Loucy (cell line): ENCODE measurements around the gene FAM124A.

ENCODE experiments used
- H2AFZ ChIP-seq: fragments of 200-600 bp; sonication (generic); 2 replicates; pipeline ENCODE4 v1.6.0; 2016; ENCODE audit warnings: antibody characterized with exemption, mild to moderate bottlenecking, low read length, moderate library complexity
- H3F3A ChIP-seq: fragments of 200-600 bp; 2 replicates; pipeline ENCODE4 v1.6.0; 2016; ENCODE audit warnings: antibody characterized with exemption, low read depth, mild to moderate bottlenecking
- H3K27me3 ChIP-seq: fragments of 200-600 bp; sonication (generic); 2 replicates; pipeline ENCODE4 v1.6.1; 2014; ENCODE audit warnings: low read length, mild to moderate bottlenecking; ENCODE audit not compliant: insufficient read depth, poor library complexity, severe bottlenecking
- H3K36me3 ChIP-seq: fragments of 200-600 bp; sonication (generic); 2 replicates; pipeline ENCODE4 v1.6.1; 2016; ENCODE audit warnings: low read length; ENCODE audit not compliant: insufficient read depth
- H3K4me1 ChIP-seq: fragments of 200-600 bp; sonication (generic); 2 replicates; pipeline ENCODE4 v1.5.1; 2014; ENCODE audit warnings: low read length, mild to moderate bottlenecking; ENCODE audit not compliant: insufficient read depth, poor library complexity, severe bottlenecking
- H3K4me2 ChIP-seq: fragments of 200-600 bp; sonication (generic); 2 replicates; pipeline ENCODE4 v1.6.0; 2014; ENCODE audit warnings: antibody characterized with exemption, low read length, low read depth, mild to moderate bottlenecking; ENCODE audit not compliant: poor library complexity, severe bottlenecking
- H3K4me3 ChIP-seq: fragments of 200-600 bp; sonication (generic); 2 replicates; pipeline ENCODE4 v1.5.1; 2014; ENCODE audit warnings: low read length, mild to moderate bottlenecking, mixed read lengths; ENCODE audit not compliant: poor library complexity, severe bottlenecking
- H3K79me2 ChIP-seq: fragments of 200-600 bp; sonication (generic); 2 replicates; pipeline ENCODE4 v1.6.1; 2014; ENCODE audit warnings: low read length; ENCODE audit not compliant: insufficient read depth
- H3K9ac ChIP-seq: fragments of 200-600 bp; sonication (generic); 2 replicates; pipeline ENCODE4 v1.6.0; 2014; ENCODE audit warnings: mild to moderate bottlenecking, low read depth, low read length, moderate library complexity; ENCODE audit not compliant: poor library complexity, severe bottlenecking
- H3K9me2 ChIP-seq: fragments of 200-600 bp; sonication (generic); replicated peaks from 2 replicates; pipeline ENCODE4 v1.6.1; 2016; ENCODE audit warnings: low read depth, low read length, mixed read lengths
- H3K9me3 ChIP-seq: fragments of 200-600 bp; sonication (generic); 2 replicates; pipeline ENCODE4 v1.6.1; 2014; ENCODE audit warnings: mild to moderate bottlenecking, antibody characterized with exemption, low read length, low read depth; ENCODE audit not compliant: insufficient read depth
- H4K20me1 ChIP-seq: fragments of 200-600 bp; sonication (generic); 2 replicates; pipeline ENCODE4 v1.6.0; 2014; ENCODE audit warnings: antibody characterized with exemption, low read length, mild to moderate bottlenecking; ENCODE audit not compliant: insufficient read depth, poor library complexity, severe bottlenecking
- EZH2phosphoT487 ChIP-seq: fragments of 200-600 bp; IDR thresholded peaks from 2 replicates; pipeline ENCODE4 v1.6.1; 2018; ENCODE audit warnings: antibody characterized with exemption, mild to moderate bottlenecking, moderate library complexity, borderline replicate concordance
- TF ChIP-seq, protein P1 (sequence below): fragments of 200-600 bp; sonication (generic); conservative IDR thresholded peaks from 2 replicates; pipeline ENCODE4 v1.5.1; 2014; ENCODE audit warnings: mild to moderate bottlenecking, antibody characterized with exemption, low read length

FAM124A gene

DNA sequence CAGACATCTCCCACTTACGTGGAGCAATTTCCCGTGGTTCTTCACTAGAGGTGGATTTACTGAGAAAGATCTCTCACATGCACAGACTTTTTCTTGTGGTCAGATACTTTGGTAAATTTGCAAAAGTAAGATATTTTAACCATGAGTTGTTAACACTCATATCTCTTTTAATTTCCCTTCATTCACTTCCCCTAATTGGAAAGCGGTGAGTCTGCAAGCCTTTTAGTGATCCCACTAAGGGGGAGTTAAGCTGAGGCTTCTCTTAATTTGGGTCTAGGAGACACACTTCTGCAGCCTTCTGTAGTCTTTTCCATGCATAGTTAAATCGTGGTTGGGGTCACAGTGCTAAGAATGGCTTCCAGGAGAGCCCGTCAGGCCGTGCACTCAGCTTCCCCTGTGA, 86.6 kb downstream of the FAM124A start:
- Histone ChIP-seq H3K79me2 (no peaks in the 10 kb centered on the region), H3K9ac (no peak overlapping the region), H3K9me3 (no peaks in the 10 kb centered on the region), H3K9me2 (no peaks in the 10 kb centered on the region), H3K36me3 (no peaks in the 10 kb centered on the region), H3F3A (no peaks in the 10 kb centered on the region), H3K27me3 (peaks cover 4% of the 10 kb centered on the region), H3K4me3 (no peak overlapping the region), H4K20me1 (no peaks in the 10 kb centered on the region), H3K4me2 (no peak overlapping the region), H2AFZ (no peak overlapping the region), H3K4me1 (no peaks in the 10 kb centered on the region)
- TF ChIP-seq, protein P1, sequence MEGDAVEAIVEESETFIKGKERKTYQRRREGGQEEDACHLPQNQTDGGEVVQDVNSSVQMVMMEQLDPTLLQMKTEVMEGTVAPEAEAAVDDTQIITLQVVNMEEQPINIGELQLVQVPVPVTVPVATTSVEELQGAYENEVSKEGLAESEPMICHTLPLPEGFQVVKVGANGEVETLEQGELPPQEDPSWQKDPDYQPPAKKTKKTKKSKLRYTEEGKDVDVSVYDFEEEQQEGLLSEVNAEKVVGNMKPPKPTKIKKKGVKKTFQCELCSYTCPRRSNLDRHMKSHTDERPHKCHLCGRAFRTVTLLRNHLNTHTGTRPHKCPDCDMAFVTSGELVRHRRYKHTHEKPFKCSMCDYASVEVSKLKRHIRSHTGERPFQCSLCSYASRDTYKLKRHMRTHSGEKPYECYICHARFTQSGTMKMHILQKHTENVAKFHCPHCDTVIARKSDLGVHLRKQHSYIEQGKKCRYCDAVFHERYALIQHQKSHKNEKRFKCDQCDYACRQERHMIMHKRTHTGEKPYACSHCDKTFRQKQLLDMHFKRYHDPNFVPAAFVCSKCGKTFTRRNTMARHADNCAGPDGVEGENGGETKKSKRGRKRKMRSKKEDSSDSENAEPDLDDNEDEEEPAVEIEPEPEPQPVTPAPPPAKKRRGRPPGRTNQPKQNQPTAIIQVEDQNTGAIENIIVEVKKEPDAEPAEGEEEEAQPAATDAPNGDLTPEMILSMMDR, result no peak
- TF ChIP-seq EZH2phosphoT487, result no peak

DNA sequence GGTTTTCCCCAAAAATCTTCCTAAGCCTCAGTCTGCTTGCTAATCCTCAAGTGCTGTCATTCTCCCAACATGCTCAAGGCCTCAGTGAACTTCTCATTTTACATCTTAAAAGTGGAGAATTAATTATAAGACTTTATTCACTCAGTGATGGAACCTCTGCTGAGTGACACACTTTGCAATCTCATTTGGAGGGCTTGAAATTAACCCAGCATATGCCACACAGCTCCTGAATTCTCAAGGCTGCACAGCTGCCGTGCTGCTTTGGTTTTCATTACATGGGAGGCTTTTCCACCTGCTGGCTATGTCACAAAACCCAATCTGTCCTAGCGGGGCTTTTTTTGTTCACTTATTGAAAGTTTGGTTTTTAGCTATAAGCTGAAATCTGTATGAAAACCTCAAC, 89.0 kb downstream of the FAM124A start:
- H3K27me3 ChIP-seq, result peaks cover 4% of the 10 kb centered on the region
- H3K4me3 ChIP-seq, result no peak overlapping the region
- H3K9ac ChIP-seq, result no peak overlapping the region
- H3K4me2 ChIP-seq, result no peak overlapping the region
- H3K9me2 ChIP-seq, result no peaks in the 10 kb centered on the region
- H4K20me1 ChIP-seq, result no peaks in the 10 kb centered on the region
- no peaks in the 10 kb centered on the region for H3K36me3 ChIP-seq
- H2AFZ ChIP-seq, result no peak overlapping the region
- H3K79me2 ChIP-seq, result no peaks in the 10 kb centered on the region
- no peaks in the 10 kb centered on the region for H3K4me1 ChIP-seq
- H3K9me3 ChIP-seq, result no peaks in the 10 kb centered on the region
- TF ChIP-seq EZH2phosphoT487, result no peak
- TF ChIP-seq, protein P1, result no peak
- H3F3A ChIP-seq, result no peaks in the 10 kb centered on the region

DNA sequence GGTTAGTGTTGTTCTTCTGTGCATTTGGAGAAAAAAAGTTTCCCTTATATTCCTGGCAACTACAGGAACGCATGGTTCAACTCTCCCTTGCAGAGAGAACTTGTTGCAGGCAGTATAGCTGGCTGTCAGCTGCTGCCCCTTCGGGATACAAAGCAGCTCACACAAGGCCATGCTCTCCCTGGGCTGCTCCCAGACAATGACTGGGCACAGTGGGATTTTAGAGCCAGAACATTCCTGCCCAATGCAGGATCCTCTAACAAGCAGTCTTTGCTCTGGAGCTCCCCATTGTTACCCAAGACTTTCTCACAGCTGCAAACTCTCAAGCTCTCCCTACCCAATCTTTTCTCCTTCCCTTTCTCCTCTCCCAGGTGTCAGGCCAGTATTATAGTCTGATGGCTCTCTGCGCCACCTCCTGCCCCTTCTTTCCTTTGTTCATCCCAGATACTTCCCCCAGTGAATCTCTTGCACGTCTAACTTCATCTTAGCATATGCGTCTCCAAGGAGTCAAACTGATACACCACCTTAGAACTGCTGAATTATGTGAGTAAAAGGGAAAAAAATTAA, 89.8 kb downstream of the FAM124A start:
- Histone ChIP-seq H4K20me1 (no peaks in the 10 kb centered on the region), H2AFZ (no peak overlapping the region), H3K9me3 (no peaks in the 10 kb centered on the region), H3K27me3 (peaks cover 4% of the 10 kb centered on the region), H3K36me3 (no peaks in the 10 kb centered on the region), H3K9me2 (no peaks in the 10 kb centered on the region), H3F3A (no peaks in the 10 kb centered on the region), H3K9ac (no peak overlapping the region), H3K4me2 (no peak overlapping the region), H3K79me2 (no peaks in the 10 kb centered on the region), H3K4me3 (no peak overlapping the region), H3K4me1 (no peaks in the 10 kb centered on the region)
- TF ChIP-seq, protein P1, result no peak
- no peak for TF ChIP-seq EZH2phosphoT487
